Astrocyte of the cerebellum (primary cell): ENCODE data around the gene PTGES.
"Not testable (repeated sequence)": the region's sequence is repeated elsewhere in the genome, so short reads cannot be mapped to it uniquely, and the experiment has no call there.

Experiments
- DNase-seq: peaks from one replicate; pipeline ENCODE4 v3.0.0-alpha.2; 2011; ENCODE audit warnings: low read depth
- H3K4me3 ChIP-seq: 2 replicates; pipeline ENCODE4 v1.5.1; 2011; ENCODE audit warnings: mild to moderate bottlenecking, low read depth, low read length, moderate library complexity
- in situ Hi-C: cut with HindIII; loops from 2 replicates; pipeline ENCODE4 v1.10.0; 2017; ENCODE audit warnings: low sequenced_read_pairs
- TF ChIP-seq, protein P1 (sequence below): IDR thresholded peaks from 2 replicates; pipeline ENCODE4 v1.5.1; 2012; ENCODE audit warnings: low read length, low read depth, moderate library complexity, mild to moderate bottlenecking; ENCODE audit errors: missing control alignments

The PTGES gene

DNA sequence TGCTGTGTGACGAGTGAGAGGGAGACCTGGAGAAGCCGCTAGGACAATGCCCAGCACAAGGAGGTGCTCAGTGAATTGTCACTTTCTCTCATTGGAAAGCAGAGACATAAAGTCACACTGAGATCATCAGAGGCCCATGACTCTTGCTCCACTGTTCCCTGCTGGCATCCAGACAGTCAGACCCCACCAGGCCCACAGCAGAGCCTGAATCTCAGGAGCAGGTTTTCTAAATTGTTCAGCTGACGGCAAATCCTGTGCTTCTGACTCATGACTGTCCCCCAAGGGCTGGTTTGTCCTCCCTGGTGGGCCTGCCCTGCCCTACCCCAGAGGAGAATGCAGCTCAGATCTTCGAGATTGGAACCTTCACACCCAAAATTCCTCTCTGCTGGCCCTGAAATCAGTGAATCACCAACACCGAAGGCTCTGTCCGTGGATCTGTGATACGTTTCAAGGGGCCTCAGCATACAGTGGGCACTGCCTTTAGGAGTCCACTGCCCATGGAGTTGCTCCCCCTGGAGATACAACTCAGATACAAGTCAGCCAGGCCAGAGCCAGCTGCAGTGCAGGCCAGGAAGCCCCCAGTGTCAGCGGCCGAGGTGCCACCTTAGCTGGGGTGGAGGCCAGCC, 2.7 kb downstream of the PTGES start:
- no peak for DNase-seq
- in situ Hi-C loops: no loop called here
- no peak overlapping the region for H3K4me3 ChIP-seq
- TF ChIP-seq, protein P1, sequence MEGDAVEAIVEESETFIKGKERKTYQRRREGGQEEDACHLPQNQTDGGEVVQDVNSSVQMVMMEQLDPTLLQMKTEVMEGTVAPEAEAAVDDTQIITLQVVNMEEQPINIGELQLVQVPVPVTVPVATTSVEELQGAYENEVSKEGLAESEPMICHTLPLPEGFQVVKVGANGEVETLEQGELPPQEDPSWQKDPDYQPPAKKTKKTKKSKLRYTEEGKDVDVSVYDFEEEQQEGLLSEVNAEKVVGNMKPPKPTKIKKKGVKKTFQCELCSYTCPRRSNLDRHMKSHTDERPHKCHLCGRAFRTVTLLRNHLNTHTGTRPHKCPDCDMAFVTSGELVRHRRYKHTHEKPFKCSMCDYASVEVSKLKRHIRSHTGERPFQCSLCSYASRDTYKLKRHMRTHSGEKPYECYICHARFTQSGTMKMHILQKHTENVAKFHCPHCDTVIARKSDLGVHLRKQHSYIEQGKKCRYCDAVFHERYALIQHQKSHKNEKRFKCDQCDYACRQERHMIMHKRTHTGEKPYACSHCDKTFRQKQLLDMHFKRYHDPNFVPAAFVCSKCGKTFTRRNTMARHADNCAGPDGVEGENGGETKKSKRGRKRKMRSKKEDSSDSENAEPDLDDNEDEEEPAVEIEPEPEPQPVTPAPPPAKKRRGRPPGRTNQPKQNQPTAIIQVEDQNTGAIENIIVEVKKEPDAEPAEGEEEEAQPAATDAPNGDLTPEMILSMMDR: no peak

DNA sequence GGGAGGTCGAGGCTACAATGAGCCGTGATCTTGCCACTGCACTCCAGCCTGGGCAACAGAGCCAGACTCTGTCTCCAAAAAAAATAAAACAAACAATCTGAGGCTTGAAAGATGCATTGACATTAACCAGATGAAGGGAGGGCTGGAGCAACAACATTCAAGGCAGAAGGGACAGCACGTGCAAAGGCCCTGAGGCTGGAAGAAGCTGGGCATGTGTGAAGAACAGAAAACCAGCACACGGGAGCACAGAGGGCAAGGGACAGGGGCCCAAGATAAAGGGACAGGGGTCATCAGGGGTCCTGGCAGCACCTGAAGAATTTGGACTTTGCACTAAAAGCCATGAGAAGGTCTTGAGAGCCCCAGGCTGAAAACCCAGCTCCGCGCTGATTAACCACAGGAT, 3.3 kb downstream of the PTGES start:
- in situ Hi-C loops: no loop called here
- TF ChIP-seq, protein P1: no peak
- no peak for DNase-seq
- no peak overlapping the region for H3K4me3 ChIP-seq

DNA sequence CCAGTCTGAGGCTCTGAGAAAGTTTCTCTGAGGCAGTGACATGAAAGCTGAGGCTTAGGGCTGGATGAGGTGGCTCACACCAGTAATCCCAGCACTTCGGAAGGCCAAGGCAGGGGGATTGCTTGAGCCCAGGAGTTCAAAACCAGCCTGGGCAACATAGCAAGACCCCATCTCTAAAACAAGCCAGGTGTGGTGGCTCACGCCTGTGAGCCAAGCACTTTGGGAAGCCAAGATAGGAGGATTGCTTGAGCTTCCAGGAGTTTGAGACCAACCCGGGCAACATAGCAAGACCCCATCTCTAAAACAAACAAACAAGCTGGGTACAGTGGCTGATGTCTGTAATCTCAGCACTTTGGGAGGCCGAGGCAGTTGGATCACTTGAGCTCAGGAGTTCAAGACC, 3.8 kb downstream of the PTGES start:
- in situ Hi-C loops, H3K4me3 ChIP-seq, DNase-seq: not testable (repeated sequence)

DNA sequence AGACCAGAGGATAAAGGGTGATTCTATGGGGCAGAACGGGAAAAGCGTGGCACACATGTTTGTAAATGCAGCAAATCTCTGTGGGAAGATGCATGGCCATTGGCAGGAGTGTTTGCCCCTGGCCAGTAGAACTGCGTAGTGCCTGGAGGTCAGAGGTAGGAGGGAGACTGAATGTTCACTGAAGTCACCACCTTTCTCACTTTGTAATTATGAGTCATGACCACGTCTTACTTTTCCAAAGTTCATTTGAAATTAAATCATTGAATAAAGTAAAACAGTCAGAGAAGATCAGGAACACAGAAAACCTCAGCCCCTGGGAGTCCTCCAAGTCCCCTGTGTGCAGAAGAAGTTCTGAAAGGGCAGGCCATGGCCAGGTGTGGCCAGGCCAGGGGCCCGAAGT, 4.6 kb downstream of the PTGES start:
- in situ Hi-C loops: no loop called here

DNA sequence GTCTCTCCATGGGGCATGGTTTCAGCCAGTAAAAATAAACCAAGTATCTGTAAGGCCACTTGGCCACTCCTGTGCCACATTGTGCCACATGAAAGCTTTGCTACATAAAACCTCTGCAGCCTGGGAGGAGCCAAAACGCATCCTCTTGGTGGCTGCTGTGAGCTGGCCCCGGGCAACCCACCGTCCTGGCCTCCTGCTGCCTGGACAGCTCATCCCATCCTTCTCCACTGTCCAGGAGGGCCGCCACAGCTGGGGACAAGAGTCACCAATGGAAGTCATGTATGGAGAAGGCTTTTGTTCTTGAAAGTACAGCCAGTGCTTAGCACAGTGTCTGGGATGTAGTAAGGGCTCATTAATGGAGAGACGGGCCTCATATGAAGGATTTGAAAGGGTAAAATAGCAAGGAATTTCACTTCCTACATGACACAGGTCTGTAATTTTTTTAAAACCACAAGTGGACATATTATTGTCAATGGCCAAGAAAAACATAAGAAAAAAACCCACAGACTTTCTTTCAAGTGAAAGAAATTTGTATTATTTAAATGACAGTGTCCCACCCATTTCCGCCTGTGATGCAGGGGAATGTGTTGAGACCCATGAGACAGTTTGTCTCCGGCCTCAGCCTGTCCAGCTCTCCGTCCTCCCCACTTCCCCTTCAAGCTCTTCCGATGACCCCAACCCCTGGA, 6.6 kb downstream of the PTGES start:
- TF ChIP-seq, protein P1: no peak
- in situ Hi-C loops: no loop called here
- DNase-seq: peak; percentile 38
- no peak overlapping the region for H3K4me3 ChIP-seq

More for the DNA sequence above, 4.6 kb downstream of the PTGES start:
- no peak for DNase-seq
- TF ChIP-seq, protein P1: no peak
- no peak overlapping the region for H3K4me3 ChIP-seq

DNA sequence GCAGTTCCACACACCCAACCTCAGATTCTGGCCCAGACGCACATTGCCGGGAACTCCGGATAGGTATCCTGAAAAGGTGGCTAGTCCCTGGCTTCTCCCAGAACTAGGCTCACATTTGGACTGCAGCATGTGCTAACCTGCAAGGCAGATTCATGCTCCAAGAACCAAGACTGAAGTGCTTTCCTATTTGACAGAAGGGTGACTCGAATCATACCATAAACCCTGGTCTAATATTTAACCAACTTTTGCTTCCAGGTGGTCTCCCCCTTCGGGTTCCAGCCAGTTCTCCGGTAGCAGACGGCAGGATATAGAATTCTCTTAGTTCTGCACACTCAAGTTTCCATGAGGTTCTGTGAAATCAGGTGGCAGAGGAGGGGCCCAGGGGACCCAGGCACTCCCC, 7.6 kb downstream of the PTGES start:
- DNase-seq: no peak
- in situ Hi-C loops: no loop called here
- TF ChIP-seq, protein P1: no peak
- no peak overlapping the region for H3K4me3 ChIP-seq
